GM13977 (cell line): ENCODE measurements around the gene FAM171A1.

ENCODE experiments used
- DNase-seq: peaks from one replicate; pipeline ENCODE4 v3.0.0; 2012; ENCODE audit warnings: low spot score
- in situ Hi-C: fragments of 300-500 bp; cut with MboI; formaldehyde crosslinking; loops from one replicate; pipeline ENCODE4 v1.12.0; 2022; ENCODE audit warnings: low sequenced_read_pairs, low pct_unique_long_range_greater_than_20kb, mixed read lengths, inconsistent platforms; ENCODE audit not compliant: unreplicated experiment
- TF ChIP-seq, protein P1 (sequence below): IDR thresholded peaks from 2 replicates; pipeline ENCODE4 v1.5.1; 2012; ENCODE audit warnings: mild to moderate bottlenecking, control low read depth; ENCODE audit not compliant: insufficient read depth; ENCODE audit errors: extremely low read depth, missing control alignments

Gene FAM171A1

DNA sequence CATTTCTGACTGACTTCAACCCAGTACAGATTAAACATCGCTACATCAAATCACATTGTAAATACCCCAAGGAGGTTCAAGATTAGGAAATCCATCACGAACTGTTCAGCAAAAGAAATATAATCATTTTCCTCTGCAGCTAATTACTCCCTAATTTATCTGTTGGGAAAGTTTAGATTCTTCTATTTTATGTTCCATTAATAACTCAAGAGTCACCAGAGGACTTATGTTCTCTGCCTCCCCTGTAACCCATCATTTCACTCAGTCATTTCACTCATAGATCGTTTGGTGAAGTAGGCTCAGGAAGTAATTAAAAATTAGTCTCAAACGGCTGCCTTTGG, 45.2 kb downstream of the FAM171A1 start:
- TF ChIP-seq, protein P1, sequence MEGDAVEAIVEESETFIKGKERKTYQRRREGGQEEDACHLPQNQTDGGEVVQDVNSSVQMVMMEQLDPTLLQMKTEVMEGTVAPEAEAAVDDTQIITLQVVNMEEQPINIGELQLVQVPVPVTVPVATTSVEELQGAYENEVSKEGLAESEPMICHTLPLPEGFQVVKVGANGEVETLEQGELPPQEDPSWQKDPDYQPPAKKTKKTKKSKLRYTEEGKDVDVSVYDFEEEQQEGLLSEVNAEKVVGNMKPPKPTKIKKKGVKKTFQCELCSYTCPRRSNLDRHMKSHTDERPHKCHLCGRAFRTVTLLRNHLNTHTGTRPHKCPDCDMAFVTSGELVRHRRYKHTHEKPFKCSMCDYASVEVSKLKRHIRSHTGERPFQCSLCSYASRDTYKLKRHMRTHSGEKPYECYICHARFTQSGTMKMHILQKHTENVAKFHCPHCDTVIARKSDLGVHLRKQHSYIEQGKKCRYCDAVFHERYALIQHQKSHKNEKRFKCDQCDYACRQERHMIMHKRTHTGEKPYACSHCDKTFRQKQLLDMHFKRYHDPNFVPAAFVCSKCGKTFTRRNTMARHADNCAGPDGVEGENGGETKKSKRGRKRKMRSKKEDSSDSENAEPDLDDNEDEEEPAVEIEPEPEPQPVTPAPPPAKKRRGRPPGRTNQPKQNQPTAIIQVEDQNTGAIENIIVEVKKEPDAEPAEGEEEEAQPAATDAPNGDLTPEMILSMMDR: no peak
- no peak for DNase-seq
- in situ Hi-C loops: no loop called here

DNA sequence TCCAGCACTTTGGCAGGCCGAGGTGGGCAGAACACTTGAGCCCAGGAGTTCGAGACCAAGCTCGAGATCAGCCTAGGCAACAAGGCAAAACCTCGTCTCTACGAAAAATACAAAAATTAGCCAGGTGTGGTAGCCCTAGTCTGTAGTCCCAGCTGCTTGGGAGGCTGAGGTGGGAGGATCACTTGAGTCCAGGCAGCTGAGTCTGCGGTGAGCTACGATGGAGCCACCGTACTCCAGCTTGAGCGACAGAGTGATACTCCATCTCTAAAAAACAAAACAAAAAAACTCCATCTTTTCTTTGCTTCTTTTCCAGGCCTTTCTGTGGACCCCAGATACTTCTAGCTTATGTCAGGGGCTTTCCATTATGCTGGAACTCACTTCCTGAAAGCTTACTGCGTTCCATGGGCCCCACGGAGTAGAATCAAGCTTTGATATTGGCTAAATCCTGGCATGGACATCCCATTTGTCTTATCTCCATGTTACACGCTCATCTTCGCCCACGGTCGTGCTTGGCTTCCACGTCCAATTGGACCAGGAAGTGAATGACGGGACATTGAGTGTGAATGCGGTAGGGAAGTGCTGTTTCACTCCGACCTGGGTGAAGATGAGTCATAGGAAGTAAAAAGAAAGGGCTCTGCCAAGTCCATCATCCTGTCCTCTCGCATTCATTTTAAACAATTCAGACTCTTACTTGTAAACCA, 45.7 kb downstream of the FAM171A1 start:
- DNase-seq: no peak
- TF ChIP-seq, protein P1: no peak
- in situ Hi-C loops: no loop called here

- no peak for DNase-seq
- TF ChIP-seq, protein P1: no peak
- in situ Hi-C loops: no loop called here
Observed at GRCh38 chr10:15324611-15325010, 46.5 kb downstream of the FAM171A1 start.

DNA sequence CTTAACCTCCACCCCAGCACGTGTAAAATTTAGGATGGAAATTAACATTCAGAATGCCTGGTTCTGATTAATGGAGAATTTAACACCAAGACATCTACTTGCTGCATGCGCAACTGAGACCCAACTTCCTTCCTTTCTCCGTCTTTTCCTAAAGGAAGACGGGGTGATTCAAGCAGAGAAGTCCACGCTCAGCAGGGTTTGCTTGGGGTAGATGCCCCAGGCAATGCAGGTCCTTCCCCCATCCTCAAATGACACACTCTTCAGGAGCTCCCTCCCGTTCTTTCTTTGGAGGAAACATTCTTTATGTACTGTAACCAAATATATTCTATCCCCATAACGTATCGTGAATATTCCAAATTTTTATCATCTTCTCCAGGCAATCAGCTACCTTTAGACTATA, 47.0 kb downstream of the FAM171A1 start:
- in situ Hi-C loops: no loop called here
- no peak for DNase-seq
- TF ChIP-seq, protein P1: no peak

DNA sequence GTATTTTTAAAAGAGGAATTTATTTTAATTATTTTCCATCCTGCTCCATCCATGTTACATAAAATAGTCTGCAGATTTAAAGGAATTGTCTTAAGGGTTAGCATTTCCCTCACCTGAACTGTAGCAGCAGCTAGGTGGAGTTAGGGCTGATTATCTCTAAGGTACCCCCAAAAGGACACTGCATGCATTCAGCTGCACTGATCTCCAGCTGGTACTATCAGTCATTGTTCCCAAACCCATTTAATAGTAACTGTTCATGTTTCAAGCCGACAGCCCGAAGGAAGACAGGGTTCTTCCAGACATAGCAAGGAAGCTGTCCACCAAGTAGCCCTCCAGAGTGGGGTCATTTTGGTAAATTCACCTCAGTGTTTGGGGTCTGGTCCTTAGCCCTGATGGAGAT, 48.7 kb downstream of the FAM171A1 start:
- in situ Hi-C loops: no loop called here
- TF ChIP-seq, protein P1: no peak
- no peak for DNase-seq

- in situ Hi-C loops: no loop called here
- TF ChIP-seq, protein P1: no peak
- no peak for DNase-seq
Observed at GRCh38 chr10:15321431-15322341, 49.4 kb downstream of the FAM171A1 start.
